ENCODE results near the gene SASH1. TPM values are rescaled to one million over a fixed set of nuclear protein-coding genes. Genes with fewer than 3 reads are reported as not detected.

The SASH1 gene
- total RNA-seq, 2 donors from 2014 or later, result 4.6 to 12.4 TPM

- Mint-ChIP-seq H3K27ac (no peak overlapping the region), H3K4me1 (peaks cover 14% of the 10 kb centered on the region), H3K36me3 (ENCODE audit: low read depth) (peaks cover 32% of the 10 kb centered on the region), H3K27me3 (ENCODE audit: insufficient read depth) (no peaks in the 10 kb centered on the region), H3K4me3 (no peak overlapping the region), H3K9me3 (peaks cover 7% of the 10 kb centered on the region)
- peaks cover 3% of the 10 kb centered on the region for H3K4me1 ChIP-seq (ENCODE audit: control insufficient read depth, insufficient read depth, low read length)
- H3K9ac ChIP-seq (ENCODE audit: extremely low read depth, low read length, poor library complexity, severe bottlenecking), result no peak overlapping the region
- TF ChIP-seq CTCF (conservative IDR thresholded peaks at IDR 0.05), result no peak
- H3K9me3 ChIP-seq (ENCODE audit: control insufficient read depth, low read length), result no peaks in the 10 kb centered on the region
- DNase-seq, result no peak
- 81 to 100% methylated on average over 2 to 7 of the region's 7 CpGs for WGBS, 2 experiments (ENCODE audit: insufficient coverage in 1 of 2, insufficient read length in 1 of 2)
- H3K27ac ChIP-seq (ENCODE audit: low read depth, low read length), result no peak overlapping the region
- H3K36me3 ChIP-seq (ENCODE audit: control insufficient read depth, insufficient read depth, low read length), result peaks cover 48% of the 10 kb centered on the region
- H3K4me3 ChIP-seq (ENCODE audit: low read length), result no peak overlapping the region
- no peaks in the 10 kb centered on the region for H3K27me3 ChIP-seq (ENCODE audit: control insufficient read depth, insufficient read depth, low read length, poor library complexity, severe bottlenecking)
Measured at GRCh38 chr6:148524471-148524882, 181.8 kb downstream of the SASH1 start.

- H3K27me3 ChIP-seq (ENCODE audit: control insufficient read depth, insufficient read depth, low read length, poor library complexity, severe bottlenecking), result no peaks in the 10 kb centered on the region
Measured at GRCh38 chr6:148524976-148525375, 182.3 kb downstream of the SASH1 start.

GRCh38 chr6:148525453-148525852 lies 182.8 kb downstream of the SASH1 start:
- Histone ChIP-seq H3K36me3 (ENCODE audit: control insufficient read depth, insufficient read depth, low read length) (peaks cover 38% of the 10 kb centered on the region), H3K4me3 (ENCODE audit: low read length) (no peak overlapping the region), H3K4me1 (ENCODE audit: control insufficient read depth, insufficient read depth, low read length) (peaks cover 3% of the 10 kb centered on the region), H3K27me3 (ENCODE audit: control insufficient read depth, insufficient read depth, low read length, poor library complexity, severe bottlenecking) (no peaks in the 10 kb centered on the region), H3K9ac (ENCODE audit: extremely low read depth, low read length, poor library complexity, severe bottlenecking) (no peak overlapping the region), H3K9me3 (ENCODE audit: control insufficient read depth, low read length) (no peaks in the 10 kb centered on the region), H3K27ac (ENCODE audit: low read depth, low read length) (no peak overlapping the region)
- WGBS, 2 experiments (ENCODE audit: insufficient coverage in 1 of 2, insufficient read length in 1 of 2), result 90 to 97% methylated on average over 3 to 4 of the region's 4 CpGs
- Mint-ChIP-seq H3K9me3 (peaks cover 7% of the 10 kb centered on the region), H3K4me3 (no peak overlapping the region), H3K27ac (no peak overlapping the region), H3K36me3 (ENCODE audit: low read depth) (peaks cover 22% of the 10 kb centered on the region), H3K27me3 (ENCODE audit: insufficient read depth) (no peaks in the 10 kb centered on the region), H3K4me1 (peaks cover 16% of the 10 kb centered on the region)
- DNase-seq, result no peak
- TF ChIP-seq CTCF (conservative IDR thresholded peaks at IDR 0.05), result no peak

More at GRCh38 chr6:148524976-148525375, 182.3 kb downstream of the SASH1 start:
- H3K36me3 Mint-ChIP-seq (ENCODE audit: low read depth), result peaks cover 27% of the 10 kb centered on the region
- no peak for DNase-seq
- peaks cover 7% of the 10 kb centered on the region for H3K9me3 Mint-ChIP-seq
- no peaks in the 10 kb centered on the region for H3K9me3 ChIP-seq (ENCODE audit: control insufficient read depth, low read length)
- peaks cover 3% of the 10 kb centered on the region for H3K4me1 ChIP-seq (ENCODE audit: control insufficient read depth, insufficient read depth, low read length)
- no peak overlapping the region for H3K9ac ChIP-seq (ENCODE audit: extremely low read depth, low read length, poor library complexity, severe bottlenecking)
- H3K27ac ChIP-seq (ENCODE audit: low read depth, low read length), result no peak overlapping the region
- no peak overlapping the region for H3K4me3 ChIP-seq (ENCODE audit: low read length)
- H3K27ac Mint-ChIP-seq, result no peak overlapping the region
- no peak for TF ChIP-seq CTCF (conservative IDR thresholded peaks at IDR 0.05)
- H3K27me3 Mint-ChIP-seq (ENCODE audit: insufficient read depth), result no peaks in the 10 kb centered on the region
- no peak overlapping the region for H3K4me3 Mint-ChIP-seq
- peaks cover 43% of the 10 kb centered on the region for H3K36me3 ChIP-seq (ENCODE audit: control insufficient read depth, insufficient read depth, low read length)
- WGBS, 2 experiments (ENCODE audit: insufficient coverage in 1 of 2, insufficient read length in 1 of 2), result 92 to 94% methylated on average over 8 of the region's 8 CpGs
- H3K4me1 Mint-ChIP-seq, result peaks cover 14% of the 10 kb centered on the region
